Loucy (cell line): ENCODE results near the gene PAX6.

Experiments
- CTCF ChIP-seq: fragments of 200-600 bp; sonication (generic); conservative IDR thresholded peaks from 2 replicates; pipeline ENCODE4 v1.5.1; 2014; ENCODE audit warnings: mild to moderate bottlenecking, antibody characterized with exemption, low read length
- EZH2phosphoT487 ChIP-seq: fragments of 200-600 bp; IDR thresholded peaks from 2 replicates; pipeline ENCODE4 v1.6.1; 2018; ENCODE audit warnings: antibody characterized with exemption, mild to moderate bottlenecking, moderate library complexity, borderline replicate concordance

DNA sequence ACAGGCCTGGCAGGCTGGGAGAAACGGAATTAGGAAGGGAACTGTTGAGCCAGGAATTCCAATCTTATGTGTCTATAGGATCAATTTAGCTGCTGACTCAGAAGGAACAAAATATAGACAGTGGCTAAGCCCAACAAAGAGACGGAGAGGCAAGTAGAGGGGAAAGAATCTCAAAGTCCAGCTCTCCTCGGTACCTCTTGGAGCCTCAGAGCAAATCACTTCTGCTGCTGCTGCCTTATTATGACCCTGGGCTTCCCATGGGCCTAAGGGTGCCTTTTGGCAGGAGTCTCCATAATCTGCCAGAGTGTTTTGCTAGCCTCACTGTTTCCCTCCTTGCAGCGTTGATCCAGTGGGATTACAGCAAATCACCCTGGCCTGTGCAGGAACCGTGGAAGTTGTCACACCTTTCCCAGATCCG lies 31.7 kb downstream of the PAX6 start:
- TF ChIP-seq CTCF (no peak), EZH2phosphoT487 (no peak)
